Epithelial cell of proximal tubule (primary cell): ENCODE results near the gene RHEBL1. TPM values are rescaled to one million over a fixed set of nuclear protein-coding genes. Genes with fewer than 3 reads are reported as not detected.

Experiments used
- DNase-seq: peaks from one replicate; pipeline ENCODE4 v3.0.0-alpha.2; 2011; ENCODE audit warnings: low read depth
- H3K4me3 ChIP-seq: 2 replicates; pipeline ENCODE4 v1.5.1; 2011; ENCODE audit warnings: low read depth, mild to moderate bottlenecking, low read length
- CTCF ChIP-seq: conservative IDR thresholded peaks from 2 replicates; pipeline ENCODE4 v1.5.1; 2012; ENCODE audit warnings: low read depth, mild to moderate bottlenecking, low read length
- total RNA-seq: library from RNA; depleted of rRNA; stranded (reverse); fragments of >200 nt; gene quantifications from 2 replicates; pipeline ENCODE4 v1.2.3, GENCODE V29; 2015

Gene RHEBL1
- total RNA-seq, 1 donor from 2014 or later = 1.6 TPM

GRCh38 chr12:49030119-49030518, 39.7 kb downstream of the RHEBL1 start:
- no peak overlapping the region for H3K4me3 ChIP-seq
- no peak for DNase-seq
- no peak for TF ChIP-seq CTCF

- no peak for DNase-seq
- no peak for TF ChIP-seq CTCF
- no peak overlapping the region for H3K4me3 ChIP-seq
Measured at GRCh38 chr12:49028666-49029275, 41.0 kb downstream of the RHEBL1 start.

GRCh38 chr12:49027846-49028555, 41.8 kb downstream of the RHEBL1 start:
- H3K4me3 ChIP-seq = no peak overlapping the region
- DNase-seq = no peak
- no peak for TF ChIP-seq CTCF

GRCh38 chr12:49026678-49027480, 42.9 kb downstream of the RHEBL1 start:
- no peak for DNase-seq
- no peak overlapping the region for H3K4me3 ChIP-seq
- TF ChIP-seq CTCF = no peak

- H3K4me3 ChIP-seq = no peak overlapping the region
- TF ChIP-seq CTCF = no peak
- DNase-seq = no peak
Measured at GRCh38 chr12:49026101-49026500, 43.7 kb downstream of the RHEBL1 start.

- TF ChIP-seq CTCF = no peak
Measured at GRCh38 chr12:49025463-49025862, 44.3 kb downstream of the RHEBL1 start.

More at GRCh38 chr12:49025463-49025862, 44.3 kb downstream of the RHEBL1 start:
- H3K4me3 ChIP-seq = no peak overlapping the region
- DNase-seq = no peak
